Adrenal gland (tissue), 12 donors: ENCODE results near the gene ZNF331. TPM values are rescaled to one million over a fixed set of nuclear protein-coding genes. Genes with fewer than 3 reads are reported as not detected.

Source experiments
- DNase-seq, 7 donors: peaks; one replicate each; pipeline ENCODE4 v3.0.0-alpha.2; 2019 to 2020
- H3K27ac ChIP-seq, 5 donors: fragments of 200-600 bp; sonication (generic) in 4 of 5; 1 replicate in 3 of 5; 2 replicates in 2 of 5; pipeline versions ENCODE4 v1.5.1 to v1.8.0; 2016 to 2020; ENCODE audit warnings: mild to moderate bottlenecking in 1 of 5
- H3K27me3 ChIP-seq: fragments of 200-600 bp; 2 replicates; pipeline ENCODE4 v1.8.0; 2021
- H3K36me3 ChIP-seq, 2 donors: fragments of 200-600 bp; replicated peaks in 1 of 2; 1 replicate in 1 of 2; 2 replicates in 1 of 2; pipeline versions ENCODE4 v1.5.1 to v1.8.0; 2018 to 2022
- H3K4me1 ChIP-seq, 2 donors: fragments of 200-600 bp; replicated peaks in 1 of 2; 1 replicate in 1 of 2; 2 replicates in 1 of 2; pipeline versions ENCODE4 v1.5.1 to v1.8.0; 2018 to 2021
- H3K4me3 ChIP-seq, 4 donors: fragments of 200-600 bp; sonication (generic) in 3 of 4; one replicate each; pipeline ENCODE4 v1.5.1; 2016 to 2018
- H3K9me3 ChIP-seq, 3 donors: fragments of 200-600 bp; sonication (generic) in 1 of 3; replicated peaks in 1 of 3; 1 replicate in 2 of 3; 2 replicates in 1 of 3; pipeline versions ENCODE4 v1.5.1 to v1.8.0; 2016 to 2021
- CTCF ChIP-seq, 6 experiments: fragments of 450-650 bp in 4 of 6; fragments of 200-600 bp in 2 of 6; sonication (generic) in 1 of 6; IDR thresholded peaks; 1 replicate in 5 of 6; 2 replicates in 1 of 6; pipeline versions ENCODE4 v1.5.1 to v1.8.0; 2016 to 2021; ENCODE audit warnings: antibody characterized with exemption in 6 of 6, mild to moderate bottlenecking in 2 of 6, moderate library complexity in 1 of 6
- POLR2A ChIP-seq, 2 donors: fragments of 450-650 bp; IDR thresholded peaks; one replicate each; pipeline ENCODE4 v1.6.1; 2017; ENCODE audit warnings: antibody characterized with exemption in 2 of 2, mild to moderate bottlenecking in 2 of 2, moderate library complexity in 1 of 2
- WGBS, 4 donors: extraction: QIAGEN DNeasy Blood & Tissue Kit in 2 of 4; methylation state at CpG; one replicate each; pipeline versions ENCODE4 v1.1.5 to v1.1.7; 2013 to 2017; 5-methylcytosine and 5-hydroxymethylcytosine counted together
- intact Hi-C, 2 donors: fragments of 100-400 bp; cut with DNase I; formaldehyde crosslinking; loops; one replicate each; pipeline versions ENCODE4 v1.14.1 to v1.15.0; 2022 to 2023
- polyA plus RNA-seq, 3 donors: library from polyadenylated mRNA; stranded (reverse); fragments of 200-250 nt in 2 of 3; fragments of 350-450 nt in 1 of 3; fragmentation: Illumina TruSeq in 1 of 3; extraction: RNeasy Lipid Tissue Mini Kit (QIAGEN cat#74804) in 1 of 3; gene quantifications; one replicate each; pipeline ENCODE4 v1.2.3, GENCODE V29; 2013 to 2014
- total RNA-seq, 9 donors: library from RNA; depleted of rRNA in 4 of 9; stranded (reverse); fragments of >200 nt in 4 of 9; fragments of 120-200 nt in 1 of 9; fragmentation: NEBNext Ultra II Directional in 1 of 9; extraction: Animal tissue kit (Norgen Biotek cat#: 25700) in 1 of 9; gene quantifications; one replicate each; pipeline versions ENCODE4 v1.1.0 to v1.2.4, GENCODE V29; 2013 to 2023
- donor health status: healthy with polysubstance abuse.
- donor health status: Bipolar disorder and iron deficiency.
- donor health status: DM: yes; HTN: yes; CAD: no.
- donor health status: DM: no; HTN: no; CAD: no.
- donor health status: DM: no; HTN: no; CAD: no.
- donor health status: DM: yes; HTN: yes; CAD: no.

The ZNF331 gene
- total and polyA plus RNA-seq, 12 donors, result 12.4 to 127 (median 25.0) TPM

GRCh38 chr19:53600217-53600616 lies 62.3 kb downstream of the ZNF331 start:
- WGBS, 4 donors, result 65 to 81% (median 76%) methylated on average over 4 of the region's 4 CpGs
- intact Hi-C loops, result no loop called here
- TF ChIP-seq POLR2A (IDR thresholded peaks at IDR 0.05), result no peak
- no peak for TF ChIP-seq CTCF (IDR thresholded peaks at IDR 0.05)

GRCh38 chr19:53606031-53606430 lies 68.1 kb downstream of the ZNF331 start:
- DNase-seq, result no peak
- TF ChIP-seq CTCF (IDR thresholded peaks at IDR 0.05) (no peak), POLR2A (IDR thresholded peaks at IDR 0.05) (no peak)
- Histone ChIP-seq H3K36me3 (no peaks in the 10 kb centered on the region), H3K9me3 (no peaks in the 10 kb centered on the region), H3K4me3 (no peak overlapping the region), H3K4me1 (no peaks in the 10 kb centered on the region), H3K27me3 (no peaks in the 10 kb centered on the region), H3K27ac (no peak overlapping the region)
- whole genome bisulfite sequencing, 4 donors, result 83 to 85% (median 84%) methylated on average over 14 to 15 of the region's 15 CpGs
- intact Hi-C loops, result no loop called here

More at GRCh38 chr19:53600217-53600616, 62.3 kb downstream of the ZNF331 start:
- Histone ChIP-seq H3K27me3 (no peaks in the 10 kb centered on the region), H3K27ac (no peak overlapping the region), H3K36me3 (no peaks in the 10 kb centered on the region), H3K4me1 (no peaks in the 10 kb centered on the region), H3K4me3 (no peak overlapping the region), H3K9me3 (no peaks in the 10 kb centered on the region)
- no peak for DNase-seq

GRCh38 chr19:53608381-53608780 lies 70.4 kb downstream of the ZNF331 start:
- intact Hi-C loops, result no loop called here
- no peak for DNase-seq
- TF ChIP-seq CTCF (IDR thresholded peaks at IDR 0.05) (no peak), POLR2A (IDR thresholded peaks at IDR 0.05) (no peak)
- Histone ChIP-seq H3K4me1 (no peaks in the 10 kb centered on the region), H3K4me3 (no peak overlapping the region), H3K36me3 (no peaks in the 10 kb centered on the region), H3K9me3 (no peaks in the 10 kb centered on the region), H3K27me3 (no peaks in the 10 kb centered on the region), H3K27ac (no peak overlapping the region)
- WGBS, 4 donors, result 73 to 89% (median 83%) methylated on average over 11 to 12 of the region's 12 CpGs

GRCh38 chr19:53612762-53613526 lies 75.0 kb downstream of the ZNF331 start:
- Histone ChIP-seq H3K9me3 (no peaks in the 10 kb centered on the region), H3K27ac (no peak overlapping the region), H3K36me3 (no peaks in the 10 kb centered on the region), H3K27me3 (no peaks in the 10 kb centered on the region), H3K4me3 (no peak overlapping the region), H3K4me1 (no peaks in the 10 kb centered on the region)
- no peak for DNase-seq
- TF ChIP-seq POLR2A (IDR thresholded peaks at IDR 0.05) (no peak), CTCF (IDR thresholded peaks at IDR 0.05) (no peak)
- WGBS, 4 donors, result 53 to 66% (median 62%) methylated on average over 13 to 14 of the region's 14 CpGs
- intact Hi-C loops, result no loop called here
